ENCODE measurements around the gene YIPF2. TPM values are rescaled to one million over a fixed set of nuclear protein-coding genes. Genes with fewer than 3 reads are reported as not detected.

YIPF2 gene
- total and polyA plus RNA-seq, 10 of the 15 experiments (the other 5 are each of a cell fraction or from before 2014, with no cell fraction given): 0.92 to 38.9 (median 17.6) TPM

DNA sequence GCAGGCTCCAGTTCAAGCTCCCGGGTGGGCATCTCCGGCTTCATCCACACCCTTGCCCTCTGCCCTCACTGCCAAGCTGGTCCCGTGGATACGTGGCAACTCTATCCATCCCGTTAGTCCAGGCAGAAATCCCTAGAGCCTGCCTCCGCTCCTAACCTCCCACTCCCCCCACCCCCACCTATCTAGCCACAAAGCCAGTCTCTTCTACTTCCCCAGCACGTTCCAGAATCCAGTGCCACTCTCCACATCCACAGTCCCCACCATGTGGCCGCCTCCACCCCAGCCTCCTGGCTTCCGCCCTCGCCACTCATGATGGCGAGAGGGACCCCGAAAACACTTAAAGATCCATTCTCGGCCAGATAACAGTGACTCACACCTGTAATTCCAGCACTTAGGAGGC is 3.8 kb downstream of the YIPF2 start (continued):
- no peak for TF ChIP-seq SUPT20H (IDR thresholded peaks at IDR 0.05; ENCODE audit: borderline replicate concordance, control insufficient read depth, low read depth, low read length)
- TF ChIP-seq NFXL1 (IDR thresholded peaks at IDR 0.05; ENCODE audit: borderline replicate concordance): no peak

GRCh38 chr19:10923260-10924112 is 5.0 kb downstream of the YIPF2 start:
- Histone ChIP-seq H3K4me2 (ENCODE audit: control insufficient read depth, insufficient read depth) (no peak overlapping the region), H4K20me1 (ENCODE audit: control insufficient read depth, insufficient read depth) (no peaks in the 10 kb centered on the region), H3K27ac (ENCODE audit: control insufficient read depth, insufficient read depth) (no peak overlapping the region), H3K9ac (ENCODE audit: control insufficient read depth, insufficient read depth, low read length) (no peak overlapping the region), H3K79me2 (ENCODE audit: control insufficient read depth, insufficient read depth, low read length) (peaks cover 7% of the 10 kb centered on the region), H2AFZ (ENCODE audit: control insufficient read depth, low read depth, low read length) (no peak overlapping the region), H3K4me1 (ENCODE audit: control insufficient read depth, insufficient read depth, low read length) (peaks cover 7% of the 10 kb centered on the region), H3K4me3 (no peak overlapping the region), H3K9me3 (replicated peaks; ENCODE audit: control insufficient read depth, insufficient read depth, low read length) (no peaks in the 10 kb centered on the region), H3K27me3 (replicated peaks in 1 of 2; ENCODE audit: control insufficient read depth in 2 of 2, insufficient read depth in 2 of 2, low read length in 1 of 2) (no peaks in the 10 kb centered on the region), H3K36me3 (ENCODE audit: control insufficient read depth in 2 of 2, insufficient read depth in 2 of 2, low read length in 1 of 2) (peaks cover 3 to 27% of the 10 kb centered on the region in 2 experiments; a peak in 3 of 4 replicates)
- in situ Hi-C loops (cut with MboI): no loop called here
- BruUV-seq (replicated peaks): no TSS peak
- FAIRE-seq (no peak), DNase-seq (ENCODE audit: low read depth, low spot score) (no peak), ATAC-seq (no peak; the same call in 2 of the 3 replicates)
- 89% methylated on average over 22 of the region's 29 CpGs for WGBS (ENCODE audit: insufficient coverage, insufficient replicate concordance, low lambda C conversion rate, missing lambda C conversion rate)
- intact Hi-C loops (cut with micrococcal nuclease; ENCODE audit: unreplicated experiment): no loop called here
- RAD21 ChIA-PET (ENCODE audit: unreplicated experiment): no interaction called here
- POLR2A ChIA-PET: no interaction called here
- SMC1A ChIA-PET (ENCODE audit: uncharacterized antibody, unreplicated experiment): no interaction called here
- CTCF ChIA-PET: no interaction called here
- TF ChIP-seq PAX5 (IDR thresholded peaks at IDR 0.05; ENCODE audit: borderline replicate concordance, low read depth, low read length): no peak
- TF ChIP-seq ZBTB33 (IDR thresholded peaks at IDR 0.05): no peak
- TF ChIP-seq SREBF1 (IDR thresholded peaks at IDR 0.05; ENCODE audit: low read length): no peak
- peak; percentile 61; the same call in 1 of the 2 replicates for TF ChIP-seq POLR2A (IDR thresholded peaks at IDR 0.05; ENCODE audit: low read depth, low read length)
- no peak for TF ChIP-seq CBX3 (IDR thresholded peaks at IDR 0.05; ENCODE audit: borderline replicate concordance, low read depth)
- no peak for TF ChIP-seq RFX5 (IDR thresholded peaks at IDR 0.05; ENCODE audit: low read depth, low read length)
- no peak for TF ChIP-seq EED (IDR thresholded peaks at IDR 0.05; ENCODE audit: low read depth)
- no peak for TF ChIP-seq PAX8 (IDR thresholded peaks at IDR 0.05)
- TF ChIP-seq POLR2AphosphoS5 (IDR thresholded peaks at IDR 0.05; ENCODE audit: low read length): peak; percentile 34; the same call in 1 of the 2 replicates
- TF ChIP-seq NFYB (IDR thresholded peaks at IDR 0.05; ENCODE audit: insufficient read depth, low read depth, low read length): no peak
- TF ChIP-seq MYB (IDR thresholded peaks at IDR 0.05; ENCODE audit: borderline replicate concordance, low read depth, low read length): no peak
- 0 out of 2 replicates have a peak, but pooled peaks have one; percentile 28 for TF ChIP-seq ZBED1 (IDR thresholded peaks at IDR 0.05; ENCODE audit: borderline replicate concordance)
- no peak for TF ChIP-seq CHD1 (IDR thresholded peaks at IDR 0.05; ENCODE audit: low read depth, low read length)
- TF ChIP-seq POLR2AphosphoS2 (IDR thresholded peaks at IDR 0.05; ENCODE audit: low read depth, low read length): 0 out of 2 replicates have a peak, but pooled peaks have one; percentile 26
- TF ChIP-seq ATF7 (IDR thresholded peaks at IDR 0.05; ENCODE audit: low read depth): no peak
- TF ChIP-seq ESRRA (IDR thresholded peaks at IDR 0.05; ENCODE audit: low read length): no peak
- no peak for TF ChIP-seq CREM (IDR thresholded peaks at IDR 0.05; ENCODE audit: low read depth)
- no peak for TF ChIP-seq PML (IDR thresholded peaks at IDR 0.05; ENCODE audit: low read length)
